H9 (cell line): Measurements from ENCODE around the gene FIGNL2. TPM values are rescaled to one million over a fixed set of nuclear protein-coding genes. Genes with fewer than 3 reads are reported as not detected.
A peak's percentile ranks its signal among the peaks of the same experiment; 100 is the strongest.

Experiments used
- DNase-seq: peaks from one replicate; pipeline ENCODE4 v3.0.0-alpha.2; 2017
- H2AFZ ChIP-seq: one replicate; pipeline ENCODE4 v1.6.1; 2013; ENCODE audit warnings: mild to moderate bottlenecking, low read length, control low read depth, moderate library complexity
- H2AK5ac ChIP-seq: 2 replicates; pipeline ENCODE4 v1.6.1; 2013; ENCODE audit warnings: low read length, control low read depth, mixed read lengths; ENCODE audit not compliant: insufficient read length
- H2BK120ac ChIP-seq: one replicate; pipeline ENCODE4 v1.6.1; 2013; ENCODE audit warnings: low read depth, mild to moderate bottlenecking, low read length, control low read depth, inconsistent platforms; ENCODE audit not compliant: poor library complexity, severe bottlenecking
- H2BK12ac ChIP-seq: 2 replicates; pipeline ENCODE4 v1.6.1; 2013; ENCODE audit warnings: low read length, control low read depth, mixed read lengths, low read depth; ENCODE audit not compliant: insufficient read length
- H2BK15ac ChIP-seq: 2 replicates; pipeline ENCODE4 v1.6.1; 2013; ENCODE audit warnings: low read depth, low read length, control low read depth
- H2BK20ac ChIP-seq: one replicate; pipeline ENCODE4 v1.6.1; 2013; ENCODE audit warnings: low read depth, mild to moderate bottlenecking, low read length, control low read depth, inconsistent platforms; ENCODE audit not compliant: poor library complexity, severe bottlenecking
- H2BK5ac ChIP-seq: 2 replicates; pipeline ENCODE4 v1.6.1; 2013; ENCODE audit warnings: low read length, control low read depth, mixed read lengths; ENCODE audit not compliant: insufficient read length
- H3K14ac ChIP-seq: 2 replicates; pipeline ENCODE4 v1.6.1; 2013; ENCODE audit warnings: low read length, control low read depth; ENCODE audit not compliant: insufficient read depth
- H3K18ac ChIP-seq: 2 replicates; pipeline ENCODE4 v1.6.1; 2013; ENCODE audit warnings: low read depth, mild to moderate bottlenecking, mixed read lengths, low read length, control low read depth; ENCODE audit not compliant: insufficient read length
- H3K23ac ChIP-seq: 2 replicates; pipeline ENCODE4 v1.6.1; 2013; ENCODE audit warnings: low read length, control low read depth, mixed read lengths, low read depth; ENCODE audit not compliant: insufficient read length
- H3K23me2 ChIP-seq: 2 replicates; pipeline ENCODE4 v1.6.1; 2013; ENCODE audit warnings: low read depth, mild to moderate bottlenecking, mixed read lengths, low read length, control low read depth; ENCODE audit not compliant: insufficient read length, poor library complexity, severe bottlenecking
- H3K27ac ChIP-seq: 2 replicates; pipeline ENCODE4 v1.5.1; 2013; ENCODE audit warnings: low read length, control low read depth, mixed read lengths, low read depth; ENCODE audit not compliant: insufficient read length
- H3K27me3 ChIP-seq: 2 replicates; pipeline ENCODE4 v1.6.1; 2013; ENCODE audit warnings: low read length, control low read depth, inconsistent platforms; ENCODE audit not compliant: insufficient read depth
- H3K4ac ChIP-seq: 2 replicates; pipeline ENCODE4 v1.6.1; 2013; ENCODE audit warnings: low read depth, mild to moderate bottlenecking, control low read depth, inconsistent platforms, low read length, moderate library complexity
- H3K4me1 ChIP-seq: 2 replicates; pipeline ENCODE4 v1.6.1; 2013; ENCODE audit warnings: low read length, control low read depth, inconsistent platforms; ENCODE audit not compliant: insufficient read depth
- H3K4me2 ChIP-seq: 2 replicates; pipeline ENCODE4 v1.6.1; 2013; ENCODE audit warnings: low read length, control low read depth, mixed read lengths; ENCODE audit not compliant: insufficient read length, insufficient read depth
- H3K56ac ChIP-seq: 2 replicates; pipeline ENCODE4 v1.6.1; 2013; ENCODE audit warnings: low read depth, mild to moderate bottlenecking, mixed read lengths, low read length, control low read depth; ENCODE audit not compliant: insufficient read length
- H3K79me1 ChIP-seq: 2 replicates; pipeline ENCODE4 v1.6.1; 2013; ENCODE audit warnings: low read depth, mild to moderate bottlenecking, moderate library complexity, low read length, control low read depth, inconsistent platforms; ENCODE audit not compliant: insufficient read depth, poor library complexity, severe bottlenecking
- H3K79me2 ChIP-seq: 2 replicates; pipeline ENCODE4 v1.6.1; 2013; ENCODE audit warnings: low read length, control low read depth, inconsistent platforms; ENCODE audit not compliant: insufficient read depth
- H3K9ac ChIP-seq: 2 replicates; pipeline ENCODE4 v1.6.1; 2013; ENCODE audit warnings: low read length, control low read depth, mixed read lengths; ENCODE audit not compliant: insufficient read length; ENCODE audit errors: extremely low read depth
- H3K9me3 ChIP-seq: one replicate; pipeline ENCODE4 v1.6.1; 2013; ENCODE audit warnings: low read depth, low read length, inconsistent platforms; ENCODE audit not compliant: control insufficient read depth
- H3T11ph ChIP-seq: one replicate; pipeline ENCODE4 v1.6.1; 2013; ENCODE audit warnings: mild to moderate bottlenecking, low read length, control low read depth, inconsistent platforms
- H4K20me1 ChIP-seq: one replicate; pipeline ENCODE4 v1.6.1; 2013; ENCODE audit not compliant: control insufficient read depth, insufficient read length, insufficient read depth
- H4K5ac ChIP-seq: 2 replicates; pipeline ENCODE4 v1.6.1; 2013; ENCODE audit warnings: low read depth, mild to moderate bottlenecking, mixed read lengths, low read length, control low read depth; ENCODE audit not compliant: insufficient read length
- H4K8ac ChIP-seq: replicated peaks from 2 replicates; pipeline ENCODE4 v1.6.1; 2013; ENCODE audit warnings: low read length, control low read depth, mixed read lengths, low read depth; ENCODE audit not compliant: insufficient read length
- H4K91ac ChIP-seq: 2 replicates; pipeline ENCODE4 v1.6.1; 2013; ENCODE audit warnings: low read depth, mild to moderate bottlenecking, moderate library complexity, mixed read lengths, low read length, control low read depth; ENCODE audit not compliant: insufficient read length
- H3K27ac Mint-ChIP-seq, 3 experiments: 2 replicates in 2 of 3; 3 replicates in 1 of 3; pipeline ENCODE4 v1.8.0; 2020 to 2021; ENCODE audit warnings: mixed read lengths in 3 of 3, mild to moderate bottlenecking in 1 of 3, moderate library complexity in 1 of 3
- H3K27me3 Mint-ChIP-seq: 2 replicates; pipeline ENCODE4 v1.8.0; 2021; ENCODE audit warnings: low read depth, mild to moderate bottlenecking, moderate library complexity, mixed read lengths
- H3K36me3 Mint-ChIP-seq, 3 experiments: 2 replicates in 2 of 3; 3 replicates in 1 of 3; pipeline ENCODE4 v1.8.0; 2020 to 2021; ENCODE audit warnings: low read depth in 3 of 3, mixed read lengths in 3 of 3; ENCODE audit not compliant: insufficient read depth in 1 of 3
- H3K4me1 Mint-ChIP-seq, 2 experiments: 2 replicates each; pipeline ENCODE4 v1.8.0; 2020; ENCODE audit warnings: mixed read lengths in 2 of 2
- H3K4me3 Mint-ChIP-seq, 2 experiments: 2 replicates in 1 of 2; 3 replicates in 1 of 2; pipeline ENCODE4 v1.8.0; 2020 to 2021; ENCODE audit warnings: mild to moderate bottlenecking in 2 of 2, mixed read lengths in 2 of 2, moderate library complexity in 1 of 2
- H3K9me3 Mint-ChIP-seq, 2 experiments: 2 replicates in 1 of 2; 3 replicates in 1 of 2; pipeline ENCODE4 v1.8.0; 2020; ENCODE audit warnings: mild to moderate bottlenecking in 2 of 2, mixed read lengths in 2 of 2, moderate library complexity in 1 of 2
- WGBS: extraction: QIAGEN DNeasy Blood & Tissue Kit; methylation state at CpG from one replicate; pipeline ENCODE4 v1.1.7; 2013; ENCODE audit warnings: missing lambda C conversion rate, low lambda C conversion rate, mixed read lengths; ENCODE audit not compliant: insufficient read length; ENCODE audit errors: extremely low coverage; 5-methylcytosine and 5-hydroxymethylcytosine counted together
- total RNA-seq: library from RNA; stranded (reverse); gene quantifications from 2 replicates; pipeline ENCODE4 v1.2.1, GENCODE V29; 2021
- TF ChIP-seq, protein P1 (sequence below): fragments of 200-600 bp; sonication (generic); conservative IDR thresholded peaks from 3 replicates; pipeline ENCODE4 v1.8.0; 2021; ENCODE audit warnings: antibody characterized with exemption, mild to moderate bottlenecking

The FIGNL2 gene
- total RNA-seq, 1 experiment from 2014 or later, result 19.7 TPM

DNA sequence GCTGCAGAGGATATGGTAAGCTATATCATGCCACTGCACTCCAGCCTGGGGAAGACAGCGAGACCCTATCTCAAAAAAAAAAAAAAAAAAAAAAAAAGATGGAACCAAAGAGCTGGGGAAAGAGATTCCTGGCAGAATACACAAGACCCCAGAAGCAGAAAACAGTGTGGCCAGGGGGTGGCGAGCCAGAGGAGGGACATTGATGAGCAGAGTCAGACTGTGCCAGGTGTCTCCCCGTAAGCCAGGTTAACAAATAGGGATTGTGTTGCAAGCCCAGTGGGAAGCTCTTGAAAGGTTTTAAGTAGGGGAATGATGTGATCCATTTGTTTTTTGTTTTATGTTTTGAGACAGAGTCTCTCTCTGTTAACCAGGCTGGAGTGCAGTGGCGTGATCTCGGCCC lies 56.1 kb downstream of the FIGNL2 start:
- WGBS, result no CpG with 5 or more reads among the region's 5 CpGs
- no peak overlapping the region for H3K4me3 Mint-ChIP-seq
- TF ChIP-seq, protein P1, sequence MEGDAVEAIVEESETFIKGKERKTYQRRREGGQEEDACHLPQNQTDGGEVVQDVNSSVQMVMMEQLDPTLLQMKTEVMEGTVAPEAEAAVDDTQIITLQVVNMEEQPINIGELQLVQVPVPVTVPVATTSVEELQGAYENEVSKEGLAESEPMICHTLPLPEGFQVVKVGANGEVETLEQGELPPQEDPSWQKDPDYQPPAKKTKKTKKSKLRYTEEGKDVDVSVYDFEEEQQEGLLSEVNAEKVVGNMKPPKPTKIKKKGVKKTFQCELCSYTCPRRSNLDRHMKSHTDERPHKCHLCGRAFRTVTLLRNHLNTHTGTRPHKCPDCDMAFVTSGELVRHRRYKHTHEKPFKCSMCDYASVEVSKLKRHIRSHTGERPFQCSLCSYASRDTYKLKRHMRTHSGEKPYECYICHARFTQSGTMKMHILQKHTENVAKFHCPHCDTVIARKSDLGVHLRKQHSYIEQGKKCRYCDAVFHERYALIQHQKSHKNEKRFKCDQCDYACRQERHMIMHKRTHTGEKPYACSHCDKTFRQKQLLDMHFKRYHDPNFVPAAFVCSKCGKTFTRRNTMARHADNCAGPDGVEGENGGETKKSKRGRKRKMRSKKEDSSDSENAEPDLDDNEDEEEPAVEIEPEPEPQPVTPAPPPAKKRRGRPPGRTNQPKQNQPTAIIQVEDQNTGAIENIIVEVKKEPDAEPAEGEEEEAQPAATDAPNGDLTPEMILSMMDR, result peak; percentile 28; the same call in 2 of the 3 replicates

More for the DNA sequence above, 56.1 kb downstream of the FIGNL2 start:
- Histone ChIP-seq H3K27ac (no peak overlapping the region), H3K56ac (no peak overlapping the region), H3K18ac (no peak overlapping the region), H3K4ac (no peak overlapping the region), H3K9ac (no peak overlapping the region), H2AFZ (no peak overlapping the region), H2BK5ac (no peak overlapping the region), H2BK15ac (no peak overlapping the region), H4K8ac (no peak overlapping the region), H3K79me2 (no peaks in the 10 kb centered on the region), H3K4me2 (no peak overlapping the region), H2AK5ac (no peak overlapping the region), H3K79me1 (no peaks in the 10 kb centered on the region), H3K23ac (no peak overlapping the region), H4K91ac (no peak overlapping the region), H3K14ac (no peak overlapping the region), H3K27me3 (no peaks in the 10 kb centered on the region), H3T11ph (no peak overlapping the region), H3K9me3 (no peaks in the 10 kb centered on the region), H2BK20ac (no peak overlapping the region), H2BK12ac (no peak overlapping the region), H3K23me2 (no peaks in the 10 kb centered on the region), H4K5ac (no peak overlapping the region), H3K4me1 (no peaks in the 10 kb centered on the region), H2BK120ac (no peak overlapping the region), H4K20me1 (no peaks in the 10 kb centered on the region)
- DNase-seq, result no peak
- no peaks in the 10 kb centered on the region for H3K9me3 Mint-ChIP-seq
- H3K27ac Mint-ChIP-seq, result no peak overlapping the region
- no peaks in the 10 kb centered on the region for H3K4me1 Mint-ChIP-seq
- no peaks in the 10 kb centered on the region for H3K27me3 Mint-ChIP-seq
- H3K36me3 Mint-ChIP-seq, result peaks cover 25 to 72% (median 57%) of the 10 kb centered on the region in 3 experiments; a peak in 6 of 7 replicates
